HEK293 (cell line): ENCODE measurements around the gene DIDO1.

ENCODE experiments used
- CTCF ChIA-PET: fragments of 350-600 bp; formaldehyde crosslinking; extraction: SDS; loops from one replicate; lab custom pipeline; 2021; ENCODE audit warnings: antibody characterized with exemption; lab: Yijun Ruan, JAX
- POLR2A ChIA-PET: fragments of 300-600 bp; formaldehyde crosslinking; extraction: SDS; loops from one replicate; lab custom pipeline; 2020; ENCODE audit warnings: antibody characterized with exemption, inconsistent platforms; lab: Yijun Ruan, JAX
- H3K27ac ChIP-seq: fragments of 200-500 bp; sonication (Bioruptor generic); 2 replicates; pipeline ENCODE4 v1.5.1; 2014; ENCODE audit warnings: low read depth, low read length, control low read depth, inconsistent platforms; ENCODE audit errors: extremely low read depth
- H3K36me3 ChIP-seq, 2 experiments: fragments of 200-500 bp in 1 of 2; sonication (Bioruptor generic) in 1 of 2; 1 replicate in 1 of 2; 2 replicates in 1 of 2; pipeline ENCODE4 v1.5.1; 2014 to 2017; ENCODE audit warnings: inconsistent platforms in 2 of 2, low read length in 2 of 2; ENCODE audit not compliant: control insufficient read depth in 2 of 2, insufficient read depth in 1 of 2
- H3K4me1 ChIP-seq: fragments of 200-500 bp; sonication (Bioruptor generic); 2 replicates; pipeline ENCODE4 v1.5.1; 2014; ENCODE audit warnings: mild to moderate bottlenecking, low read length, inconsistent platforms; ENCODE audit not compliant: control insufficient read depth, insufficient read depth
- H3K4me3 ChIP-seq: 2 replicates; pipeline ENCODE4 v1.5.1; 2011; ENCODE audit warnings: low read depth, mild to moderate bottlenecking, control low read depth, low read length, moderate library complexity
- H3K9me3 ChIP-seq: fragments of 200-500 bp; sonication (Bioruptor generic); 2 replicates; pipeline ENCODE4 v1.5.1; 2014; ENCODE audit warnings: low read depth, low read length, inconsistent platforms; ENCODE audit not compliant: control insufficient read depth, insufficient read depth
- SALL2 ChIP-seq: fragments of 450-650 bp; formaldehyde crosslinking; IDR thresholded peaks from 2 replicates; pipeline ENCODE4 v1.5.0; 2017; ENCODE audit warnings: missing biosample characterization, mild to moderate bottlenecking, missing genetic modification characterization, borderline replicate concordance
- ZNF10 ChIP-seq: fragments of 450-650 bp; formaldehyde crosslinking; IDR thresholded peaks from 2 replicates; pipeline ENCODE4 v1.5.1; 2017; ENCODE audit warnings: missing biosample characterization, missing genetic modification characterization
- ZNF155 ChIP-seq: fragments of 450-650 bp; formaldehyde crosslinking; IDR thresholded peaks from 2 replicates; pipeline ENCODE4 v1.5.1; 2016; ENCODE audit warnings: missing biosample characterization, missing genetic modification characterization
- ZNF211 ChIP-seq: fragments of 450-650 bp; formaldehyde crosslinking; IDR thresholded peaks from 2 replicates; pipeline ENCODE4 v1.5.1; 2016; ENCODE audit warnings: low read depth, missing biosample characterization, missing genetic modification characterization
- ZNF26 ChIP-seq: fragments of 450-650 bp; formaldehyde crosslinking; IDR thresholded peaks from 2 replicates; pipeline ENCODE4 v1.5.1; 2016; ENCODE audit warnings: missing biosample characterization, missing genetic modification characterization
- ZNF266 ChIP-seq: fragments of 450-650 bp; formaldehyde crosslinking; IDR thresholded peaks from 2 replicates; pipeline ENCODE4 v1.5.1; 2016; ENCODE audit warnings: missing biosample characterization, missing genetic modification characterization, low read depth
- ZNF391 ChIP-seq: fragments of 450-650 bp; formaldehyde crosslinking; IDR thresholded peaks from 2 replicates; pipeline ENCODE4 v1.5.1; 2016; ENCODE audit warnings: low read depth, missing biosample characterization, missing genetic modification characterization, borderline replicate concordance
- ZNF48 ChIP-seq: fragments of 450-650 bp; formaldehyde crosslinking; IDR thresholded peaks from 2 replicates; pipeline ENCODE4 v1.5.1; 2016; ENCODE audit warnings: missing biosample characterization, missing genetic modification characterization
- ZNF518A ChIP-seq: fragments of 450-650 bp; formaldehyde crosslinking; conservative IDR thresholded peaks from 2 replicates; pipeline ENCODE4 v1.5.1; 2016; ENCODE audit warnings: low read depth, missing biosample characterization, missing genetic modification characterization
- ZNF596 ChIP-seq: fragments of 450-650 bp; IDR thresholded peaks from 2 replicates; pipeline ENCODE4 v1.5.0; 2018; ENCODE audit warnings: missing biosample characterization, mild to moderate bottlenecking, missing genetic modification characterization, moderate library complexity
- ZNF621 ChIP-seq: fragments of 450-650 bp; formaldehyde crosslinking; IDR thresholded peaks from 2 replicates; pipeline ENCODE4 v1.5.1; 2017; ENCODE audit warnings: missing biosample characterization, missing genetic modification characterization
- ZNF626 ChIP-seq: fragments of 450-650 bp; sonication (Bioruptor Pico); formaldehyde crosslinking; IDR thresholded peaks from 2 replicates; pipeline ENCODE4 v1.5.1; 2018; ENCODE audit warnings: missing biosample characterization, missing genetic modification characterization, inconsistent platforms
- ZNF658 ChIP-seq: fragments of 450-650 bp; formaldehyde crosslinking; IDR thresholded peaks from 2 replicates; pipeline ENCODE4; 2016; ENCODE audit warnings: missing biosample characterization, missing genetic modification characterization
- ZNF707 ChIP-seq: fragments of 450-650 bp; formaldehyde crosslinking; IDR thresholded peaks from 2 replicates; pipeline ENCODE4 v1.5.1; 2016; ENCODE audit warnings: missing biosample characterization, missing genetic modification characterization
- ZSCAN16 ChIP-seq: fragments of 450-650 bp; formaldehyde crosslinking; IDR thresholded peaks from 2 replicates; pipeline ENCODE4 v1.5.1; 2016; ENCODE audit warnings: missing biosample characterization, missing genetic modification characterization
- TF ChIP-seq, protein P1 (sequence below): fragments of 450-650 bp; formaldehyde crosslinking; IDR thresholded peaks from 2 replicates; pipeline ENCODE4 v1.5.1; 2016; ENCODE audit warnings: missing biosample characterization, missing genetic modification characterization, low read depth
- TF ChIP-seq, protein P2 (sequence below): fragments of 450-650 bp; formaldehyde crosslinking; IDR thresholded peaks from 2 replicates; pipeline ENCODE4 v1.5.1; 2016; ENCODE audit warnings: missing biosample characterization, missing genetic modification characterization

DIDO1 gene

GRCh38 chr20:62933966-62934365, 7.7 kb upstream of the DIDO1 start:
- POLR2A ChIA-PET: interaction anchor here (1.0 kb wide), 1 partner anchor 10 kb away, joined by 3 read pairs; no protein-coding TSS in a partner anchor
- CTCF ChIA-PET: interaction anchor here (0.7 to 2.2 kb wide), 4 partner anchors 13 to 39 kb away, joined by 4 to 12 read pairs (median 7); no protein-coding TSS in a partner anchor

More at GRCh38 chr20:62933966-62934365, 7.7 kb upstream of the DIDO1 start:
- Histone ChIP-seq H3K4me3 (no peak overlapping the region), H3K27ac (no peak overlapping the region), H3K36me3 (peaks cover 8 to 34% of the 10 kb centered on the region in 2 experiments; a peak in 2 of 3 replicates)
- TF ChIP-seq SALL2 (no peak), ZNF658 (tag by site-specific recombination) (no peak), ZNF391 (no peak), ZNF211 (tag by site-specific recombination) (no peak), ZNF518A (no peak), ZSCAN16 (tag by site-specific recombination) (no peak), ZNF707 (tag by site-specific recombination) (no peak), ZNF626 (tag by site-specific recombination) (no peak), ZNF266 (no peak), ZNF596 (no peak), ZNF26 (tag by site-specific recombination) (no peak), ZNF155 (tag by site-specific recombination) (no peak), ZNF621 (tag by site-specific recombination) (no peak), ZNF48 (tag by site-specific recombination) (no peak), ZNF10 (tag by site-specific recombination) (no peak)
- TF ChIP-seq, protein P1, sequence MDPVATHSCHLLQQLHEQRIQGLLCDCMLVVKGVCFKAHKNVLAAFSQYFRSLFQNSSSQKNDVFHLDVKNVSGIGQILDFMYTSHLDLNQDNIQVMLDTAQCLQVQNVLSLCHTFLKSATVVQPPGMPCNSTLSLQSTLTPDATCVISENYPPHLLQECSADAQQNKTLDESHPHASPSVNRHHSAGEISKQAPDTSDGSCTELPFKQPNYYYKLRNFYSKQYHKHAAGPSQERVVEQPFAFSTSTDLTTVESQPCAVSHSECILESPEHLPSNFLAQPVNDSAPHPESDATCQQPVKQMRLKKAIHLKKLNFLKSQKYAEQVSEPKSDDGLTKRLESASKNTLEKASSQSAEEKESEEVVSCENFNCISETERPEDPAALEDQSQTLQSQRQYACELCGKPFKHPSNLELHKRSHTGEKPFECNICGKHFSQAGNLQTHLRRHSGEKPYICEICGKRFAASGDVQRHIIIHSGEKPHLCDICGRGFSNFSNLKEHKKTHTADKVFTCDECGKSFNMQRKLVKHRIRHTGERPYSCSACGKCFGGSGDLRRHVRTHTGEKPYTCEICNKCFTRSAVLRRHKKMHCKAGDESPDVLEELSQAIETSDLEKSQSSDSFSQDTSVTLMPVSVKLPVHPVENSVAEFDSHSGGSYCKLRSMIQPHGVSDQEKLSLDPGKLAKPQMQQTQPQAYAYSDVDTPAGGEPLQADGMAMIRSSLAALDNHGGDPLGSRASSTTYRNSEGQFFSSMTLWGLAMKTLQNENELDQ (tag by site-specific recombination): no peak
- TF ChIP-seq, protein P2, sequence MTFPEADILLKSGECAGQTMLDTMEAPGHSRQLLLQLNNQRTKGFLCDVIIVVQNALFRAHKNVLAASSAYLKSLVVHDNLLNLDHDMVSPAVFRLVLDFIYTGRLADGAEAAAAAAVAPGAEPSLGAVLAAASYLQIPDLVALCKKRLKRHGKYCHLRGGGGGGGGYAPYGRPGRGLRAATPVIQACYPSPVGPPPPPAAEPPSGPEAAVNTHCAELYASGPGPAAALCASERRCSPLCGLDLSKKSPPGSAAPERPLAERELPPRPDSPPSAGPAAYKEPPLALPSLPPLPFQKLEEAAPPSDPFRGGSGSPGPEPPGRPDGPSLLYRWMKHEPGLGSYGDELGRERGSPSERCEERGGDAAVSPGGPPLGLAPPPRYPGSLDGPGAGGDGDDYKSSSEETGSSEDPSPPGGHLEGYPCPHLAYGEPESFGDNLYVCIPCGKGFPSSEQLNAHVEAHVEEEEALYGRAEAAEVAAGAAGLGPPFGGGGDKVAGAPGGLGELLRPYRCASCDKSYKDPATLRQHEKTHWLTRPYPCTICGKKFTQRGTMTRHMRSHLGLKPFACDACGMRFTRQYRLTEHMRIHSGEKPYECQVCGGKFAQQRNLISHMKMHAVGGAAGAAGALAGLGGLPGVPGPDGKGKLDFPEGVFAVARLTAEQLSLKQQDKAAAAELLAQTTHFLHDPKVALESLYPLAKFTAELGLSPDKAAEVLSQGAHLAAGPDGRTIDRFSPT (tag by site-specific recombination): no peak
- TF ChIP-seq, all 188 proteins: peak for 0
- H3K4me1 ChIP-seq: 0 out of 2 replicates have a peak, but pooled peaks cover 1% of the 10 kb centered on the region
- H3K9me3 ChIP-seq: no peaks in the 10 kb centered on the region
